Measurements from ENCODE around the gene NELL2. TPM values are rescaled to one million over a fixed set of nuclear protein-coding genes. Genes with fewer than 3 reads are reported as not detected.
"Not testable (repeated sequence)": the region's sequence is repeated elsewhere in the genome, so short reads cannot be mapped to it uniquely, and the experiment has no call there.

Gene NELL2
- total RNA-seq, 1 experiment from 2014 or later = 9.2 TPM

DNA sequence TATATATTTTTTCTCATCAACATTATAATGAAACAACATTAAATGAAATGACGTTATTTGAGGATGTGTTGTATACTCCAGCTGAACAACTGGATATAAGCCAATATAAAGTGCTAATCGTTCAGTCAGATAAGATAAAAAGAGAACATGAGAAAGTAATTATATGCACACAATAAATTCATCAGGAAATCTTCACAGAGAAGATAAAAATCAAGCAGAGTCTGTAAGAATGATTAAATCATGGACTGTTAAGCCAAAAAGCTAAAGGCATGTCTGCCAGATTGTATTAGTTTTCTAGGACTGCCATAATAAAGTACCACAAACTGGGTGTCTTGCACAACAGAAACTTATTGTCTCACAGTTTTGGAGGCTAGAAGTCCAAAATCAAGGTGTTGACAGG lies 178.6 kb downstream of the NELL2 start:
- DNase-seq (ENCODE audit: low spot score) = no peak

DNA sequence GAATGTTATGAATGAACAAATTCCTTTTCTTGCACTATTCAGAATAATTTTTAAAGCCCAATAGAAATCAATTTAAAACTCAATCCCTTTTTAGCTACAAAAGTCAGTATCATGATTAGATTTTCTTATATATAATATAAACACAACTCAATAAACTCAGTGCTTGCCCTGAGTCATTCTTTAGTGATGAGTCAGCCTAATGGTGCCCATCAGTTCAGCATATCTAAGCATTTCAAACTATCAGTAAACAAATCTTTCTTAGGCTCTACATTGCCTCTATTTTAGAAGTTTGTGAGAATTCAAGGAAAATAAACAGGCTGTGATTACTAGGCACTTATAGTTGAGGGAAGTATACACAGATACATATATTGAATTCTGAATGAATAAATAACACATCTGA lies 179.6 kb downstream of the NELL2 start:
- peak; percentile 17 for DNase-seq (ENCODE audit: low spot score)

GRCh38 chr12:44694017-44694416 lies 182.1 kb downstream of the NELL2 start:
- no peak for DNase-seq (ENCODE audit: low spot score)

GRCh38 chr12:44689587-44689986 lies 186.5 kb downstream of the NELL2 start:
- DNase-seq (ENCODE audit: low spot score) = no peak

- not testable (repeated sequence) for DNase-seq (ENCODE audit: low spot score)
These were observed 189.2 kb downstream of the NELL2 start for GRCh38 chr12:44686821-44687432.

GRCh38 chr12:44677724-44678123 lies 198.4 kb downstream of the NELL2 start:
- no peak for DNase-seq (ENCODE audit: low spot score)

DNA sequence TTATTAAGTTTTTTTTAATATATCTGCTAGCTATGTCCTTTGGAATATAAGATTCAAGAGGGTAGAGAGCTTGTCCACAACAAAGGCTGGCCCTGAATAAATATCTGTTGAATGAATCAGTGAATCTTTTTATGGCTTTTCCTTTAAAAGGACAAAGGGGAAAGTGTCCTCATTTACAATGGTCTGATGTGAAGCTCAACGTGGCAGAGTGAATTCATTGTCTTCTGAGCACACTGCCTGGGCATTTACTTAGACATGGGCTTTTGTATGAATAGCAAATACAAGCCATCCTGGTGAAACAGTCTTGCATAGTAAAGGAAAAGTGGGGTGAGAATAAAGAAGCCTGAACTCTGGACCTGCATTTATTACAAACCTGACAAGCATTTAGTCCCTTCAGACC lies 201.2 kb downstream of the NELL2 start:
- no peak for DNase-seq (ENCODE audit: low spot score)

DNA sequence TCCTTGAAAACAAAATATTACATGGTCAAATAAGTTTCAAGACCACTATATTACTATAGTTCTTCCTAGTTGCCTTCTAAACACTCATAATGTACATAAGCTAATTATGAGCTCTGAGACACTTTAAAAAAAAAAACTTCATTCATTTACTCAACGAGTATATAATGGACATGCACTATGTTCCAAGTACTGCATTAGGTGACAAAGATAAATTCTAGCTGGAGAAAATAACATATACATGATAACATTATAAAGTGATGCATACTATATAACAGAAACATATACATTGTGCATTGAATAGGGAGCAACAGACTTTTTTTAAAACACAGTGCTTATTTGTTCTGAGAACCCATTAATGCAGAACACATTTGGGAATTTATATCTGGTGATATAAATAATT lies 202.3 kb downstream of the NELL2 start:
- DNase-seq (ENCODE audit: low spot score) = no peak

DNA sequence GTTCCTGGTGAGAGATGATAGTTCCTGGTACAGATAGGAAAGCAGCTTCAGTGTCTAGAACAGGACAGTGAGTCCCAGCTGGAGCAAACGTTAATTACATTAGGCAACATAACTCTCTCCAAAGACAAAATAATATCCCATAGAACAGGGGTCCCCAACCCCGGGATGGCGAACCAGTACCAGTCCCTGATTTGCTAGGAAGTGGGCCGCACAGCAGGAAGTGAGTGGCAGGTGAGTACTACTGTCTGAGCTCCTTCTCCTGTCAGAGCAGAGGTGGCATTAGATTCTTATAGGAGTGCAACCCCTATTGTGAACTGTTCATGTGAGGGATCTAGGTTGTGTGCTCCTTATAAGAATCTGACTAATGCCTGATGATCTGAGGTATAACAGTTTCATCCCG lies 204.1 kb downstream of the NELL2 start:
- no peak for DNase-seq (ENCODE audit: low spot score)

DNA sequence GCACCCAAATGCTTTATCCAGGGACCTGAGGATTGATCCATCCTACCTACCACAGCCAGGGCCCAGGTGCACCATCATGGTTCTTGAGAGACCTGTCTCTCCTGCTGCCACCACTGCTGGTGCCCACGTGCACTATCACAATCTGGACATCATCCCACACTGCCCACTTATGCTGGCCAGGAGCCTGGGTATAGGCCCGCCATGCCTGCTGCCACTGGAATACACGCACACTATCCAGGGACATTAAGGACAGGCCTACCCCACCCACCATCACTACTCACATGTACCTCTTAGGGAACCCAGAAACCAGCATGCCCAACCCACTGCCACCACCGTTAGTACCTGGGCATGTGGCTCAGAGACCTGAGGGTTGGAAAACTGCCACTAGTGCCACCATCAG lies 207.7 kb downstream of the NELL2 start:
- no peak for DNase-seq (ENCODE audit: low spot score)

DNA sequence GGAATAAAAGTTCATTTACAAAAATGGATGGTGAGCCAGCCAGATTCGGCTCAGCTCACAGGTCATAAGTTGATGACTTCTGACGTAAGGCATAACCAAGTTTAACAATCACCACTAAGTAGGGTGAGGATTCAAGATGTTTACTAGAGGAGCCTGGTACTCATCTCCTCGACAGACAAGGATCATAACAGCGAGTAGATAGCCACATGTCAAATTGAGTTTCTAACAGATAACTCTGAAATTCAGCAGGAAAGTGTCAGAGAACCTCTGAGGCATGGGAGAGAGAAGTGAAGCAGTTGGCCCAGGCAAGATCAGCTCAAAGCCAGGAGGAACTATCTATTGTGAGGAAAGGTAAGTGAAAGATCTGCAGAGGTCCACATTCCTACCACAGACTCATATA lies 208.7 kb downstream of the NELL2 start:
- no peak for DNase-seq (ENCODE audit: low spot score)

DNA sequence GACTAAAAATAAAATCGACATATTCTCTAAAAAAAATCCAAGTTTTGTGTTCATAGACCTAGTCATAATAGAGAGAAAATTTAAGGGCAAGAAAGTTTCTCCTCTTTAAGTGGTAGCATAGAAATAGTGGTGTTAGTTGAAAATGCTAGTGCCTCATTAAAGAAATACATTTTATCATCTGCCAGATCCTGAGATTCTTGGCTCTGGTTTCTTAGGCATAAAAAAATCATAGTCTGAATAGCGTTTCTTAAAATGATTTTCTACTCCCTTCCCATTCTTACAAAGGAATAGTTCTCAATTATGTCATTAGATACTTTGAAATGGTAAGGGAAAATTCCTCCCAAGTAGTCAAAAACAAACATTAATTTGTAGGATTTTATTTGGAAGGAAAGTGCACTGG lies 212.8 kb downstream of the NELL2 start:
- DNase-seq (ENCODE audit: low spot score) = no peak

- no peak for DNase-seq (ENCODE audit: low spot score)
These were observed 220.3 kb downstream of the NELL2 start for GRCh38 chr12:44655846-44656245.

- no peak for DNase-seq (ENCODE audit: low spot score)
These were observed 221.2 kb downstream of the NELL2 start for GRCh38 chr12:44654646-44655639.

- no peak for DNase-seq (ENCODE audit: low spot score)
These were observed 222.1 kb downstream of the NELL2 start for GRCh38 chr12:44653861-44654527.

GRCh38 chr12:44649693-44650092 lies 226.4 kb downstream of the NELL2 start:
- no peak for DNase-seq (ENCODE audit: low spot score)

DNA sequence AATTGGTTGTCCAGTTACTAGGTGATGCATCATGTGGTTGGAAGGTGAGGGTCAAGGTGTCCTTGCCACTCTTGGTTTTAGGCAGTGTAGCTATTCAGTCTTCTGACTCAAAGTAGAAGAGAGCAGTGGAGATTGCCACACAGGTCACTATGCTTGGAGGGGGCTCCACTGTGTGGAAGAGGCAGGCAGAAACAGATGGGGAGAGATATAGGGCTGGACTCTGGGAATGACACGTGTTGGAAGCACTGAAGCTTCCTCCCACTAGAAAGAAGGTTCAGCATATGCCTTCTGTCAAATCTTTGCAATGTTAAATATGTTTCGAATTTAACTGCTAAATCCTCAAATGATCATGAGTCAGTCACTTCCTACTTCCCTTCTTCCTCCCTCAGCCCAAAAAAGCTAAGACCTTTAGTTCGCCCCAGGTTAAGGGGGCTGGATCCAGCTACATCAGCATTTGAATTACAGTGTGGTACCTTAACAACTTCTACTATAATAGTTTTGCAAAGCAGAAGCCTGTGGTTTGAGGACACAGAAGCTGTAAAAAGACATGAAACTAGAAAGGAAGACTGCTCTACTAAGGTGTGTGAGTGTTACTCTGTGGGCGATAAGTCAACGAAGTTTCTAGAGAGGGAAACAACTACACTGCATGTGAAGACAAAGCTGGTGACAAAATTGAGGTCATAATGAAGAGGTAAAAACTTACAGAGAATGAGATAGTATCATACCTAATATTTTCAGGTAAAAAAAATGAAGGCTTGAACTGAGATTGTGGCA lies 228.0 kb downstream of the NELL2 start:
- DNase-seq (ENCODE audit: low spot score) = no peak

DNA sequence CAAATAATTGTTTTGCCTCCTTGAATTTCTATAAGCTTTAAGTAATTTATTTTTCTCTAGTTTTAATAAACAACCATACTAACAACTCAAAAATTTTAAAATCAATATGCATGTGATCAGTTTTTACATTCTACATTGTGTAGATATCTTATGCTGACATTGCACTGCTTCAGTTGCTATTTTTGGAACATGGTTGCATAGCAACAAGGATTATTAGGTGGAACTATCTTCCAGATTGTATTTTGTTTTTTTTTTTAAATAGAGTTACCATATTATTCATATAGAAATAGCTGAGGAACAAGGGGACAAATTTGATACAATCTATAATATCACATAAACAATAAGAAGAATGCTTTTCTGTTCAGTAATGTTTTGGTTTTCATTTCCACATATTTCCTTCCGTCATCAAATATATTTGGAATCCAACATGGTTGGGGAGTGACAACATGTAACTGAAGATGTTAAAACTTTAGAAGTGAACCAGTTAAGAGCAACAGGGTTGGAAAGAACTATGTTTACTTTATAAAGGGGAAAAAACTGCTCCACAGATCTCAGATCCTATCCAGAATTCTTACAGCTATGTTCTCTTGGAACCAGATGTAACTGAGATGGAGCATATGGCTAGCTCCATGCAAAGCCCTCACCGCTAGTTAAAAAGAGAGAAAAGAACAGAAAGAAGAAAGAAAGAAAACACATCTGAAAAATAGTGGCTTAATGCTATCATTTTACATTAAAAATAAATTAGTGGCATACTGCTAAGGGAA lies 235.5 kb downstream of the NELL2 start:
- DNase-seq (ENCODE audit: low spot score) = no peak

GRCh38 chr12:44637875-44638274 lies 238.2 kb downstream of the NELL2 start:
- DNase-seq (ENCODE audit: low spot score) = no peak

DNA sequence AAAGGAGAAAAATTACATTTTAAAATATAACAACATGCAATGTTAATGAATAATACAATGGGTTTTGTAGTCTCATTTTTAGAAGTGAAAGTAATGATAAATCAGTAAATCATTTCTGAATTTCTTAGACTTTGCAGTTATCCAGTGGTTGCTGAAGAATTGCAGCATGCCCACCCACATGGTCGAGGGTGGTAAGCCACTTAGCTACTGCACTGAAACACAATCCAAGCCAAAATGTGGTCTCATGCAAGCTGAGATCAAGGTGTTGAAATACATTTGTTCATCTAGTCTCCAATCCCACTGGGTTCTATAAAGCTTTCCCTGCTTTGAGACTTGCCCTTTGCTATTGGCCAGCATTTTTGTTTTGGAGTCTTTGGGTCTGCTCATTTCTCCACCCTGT lies 247.9 kb downstream of the NELL2 start:
- peak; percentile 2 for DNase-seq (ENCODE audit: low spot score)
